Left forelimb (tissue), 1 donor: ENCODE measurements around the gene ADPGK.
"Not testable (repeated sequence)": the region's sequence is repeated elsewhere in the genome, so short reads cannot be mapped to it uniquely, and the experiment has no call there.

Experiments used
- DNase-seq: peaks from one replicate; pipeline ENCODE4 v3.0.0-alpha.2; 2018; ENCODE audit warnings: low spot score

Gene ADPGK

DNA sequence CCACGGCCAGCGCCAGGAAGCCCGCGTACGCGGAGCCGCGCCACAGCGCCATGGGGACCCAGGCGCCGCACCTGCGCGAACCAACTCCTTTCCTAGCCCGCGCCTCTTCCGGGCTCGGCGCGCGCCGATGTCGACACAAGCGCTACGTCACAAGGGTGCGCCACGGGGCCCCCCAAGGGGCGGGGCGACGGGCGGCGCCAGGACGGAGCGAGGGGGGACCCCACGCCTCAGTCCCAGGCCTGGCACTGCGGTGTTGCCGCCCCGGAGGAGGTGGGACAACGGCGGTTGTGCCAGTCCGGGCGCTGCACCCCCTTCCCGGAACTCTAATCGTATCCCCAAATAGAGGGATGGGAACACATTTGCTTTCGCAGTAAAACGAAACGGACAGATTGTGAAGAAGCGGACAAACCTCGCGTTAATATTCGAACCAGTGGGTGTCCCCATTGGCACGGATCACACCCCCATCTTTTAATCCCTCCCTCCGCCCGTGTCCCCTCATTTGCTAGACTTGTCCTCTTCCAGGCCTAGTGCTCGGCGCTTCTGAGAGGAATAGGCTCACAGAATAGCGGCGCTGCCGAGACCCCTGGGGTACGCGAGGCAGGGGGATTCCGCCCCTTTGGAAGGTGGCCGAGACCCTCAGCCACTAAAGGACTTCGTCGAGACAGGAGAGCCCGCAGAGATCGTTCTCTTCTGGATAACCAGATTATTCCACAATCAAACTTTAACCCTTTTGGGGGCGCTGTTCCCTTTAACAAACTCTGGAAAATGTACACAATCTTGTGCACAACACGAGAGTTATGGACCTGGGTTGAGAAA is at the start of gene ADPGK:
TSS of gene ADPGK (minus strand) at position 119 of the 816 bp plus-strand sequence. CDS start at position 52, 67 bp downstream.
- peak; percentile 98 for DNase-seq

DNA sequence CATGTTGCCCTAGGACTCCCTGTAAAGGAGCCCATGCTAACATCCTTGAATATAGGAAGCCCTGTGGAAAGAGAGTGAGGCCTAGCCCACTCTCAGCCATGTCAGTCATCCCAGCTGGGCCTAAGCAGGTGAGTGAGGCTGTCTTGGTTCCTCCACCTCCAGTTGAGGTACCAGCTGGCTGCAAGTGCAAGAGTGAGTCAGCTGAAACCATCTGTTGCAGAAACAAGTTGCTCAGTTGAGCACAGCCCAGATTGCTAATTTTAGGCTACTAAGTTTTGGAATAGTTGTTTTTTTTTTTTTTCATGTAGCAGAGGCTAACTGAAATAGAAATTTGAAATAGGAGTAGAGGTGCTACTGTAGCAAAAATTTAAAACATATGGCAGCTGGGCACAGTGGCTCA is 43.7 kb upstream of the ADPGK start:
- DNase-seq, result no peak

DNA sequence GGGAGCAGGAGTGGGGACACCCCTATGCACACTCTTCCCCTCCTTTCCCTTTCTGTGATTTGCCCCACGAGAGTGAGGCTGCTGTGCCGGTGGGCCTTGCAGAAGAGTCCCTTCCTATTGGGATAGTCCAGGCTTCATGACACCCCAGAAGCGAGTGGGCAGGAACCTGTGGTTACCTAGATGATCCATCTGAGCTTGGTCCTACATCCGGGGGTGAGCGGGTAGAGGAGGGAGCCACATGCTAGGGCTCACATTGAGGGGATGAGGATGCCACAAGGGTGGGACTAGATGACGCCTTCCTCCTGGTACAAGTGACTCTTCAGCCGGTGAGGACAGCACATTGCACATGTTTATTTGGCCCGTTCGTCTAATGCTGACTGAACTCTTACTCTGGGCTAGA is 43.1 kb upstream of the ADPGK start:
- DNase-seq, result no peak

DNA sequence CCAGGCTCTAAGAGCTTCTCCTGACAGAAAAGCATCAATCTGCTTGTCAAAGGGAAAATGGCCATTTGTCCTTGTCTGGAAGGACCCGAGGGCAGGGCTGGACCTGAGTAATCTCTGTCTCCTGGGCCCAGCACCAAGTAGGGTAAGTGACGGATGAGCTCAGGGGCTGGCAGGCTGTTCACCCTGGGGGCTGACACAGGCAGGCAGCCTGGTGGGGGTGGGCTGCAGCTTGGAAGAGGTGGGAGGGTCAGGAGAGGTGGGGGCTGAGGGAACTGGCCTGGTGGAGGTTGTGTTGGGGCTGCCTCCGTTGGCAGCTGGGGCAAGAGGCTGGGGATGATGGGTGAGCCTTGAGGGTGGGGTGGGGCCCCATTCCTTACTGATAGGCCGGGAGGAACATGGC is 42.3 kb upstream of the ADPGK start:
- no peak for DNase-seq

DNA sequence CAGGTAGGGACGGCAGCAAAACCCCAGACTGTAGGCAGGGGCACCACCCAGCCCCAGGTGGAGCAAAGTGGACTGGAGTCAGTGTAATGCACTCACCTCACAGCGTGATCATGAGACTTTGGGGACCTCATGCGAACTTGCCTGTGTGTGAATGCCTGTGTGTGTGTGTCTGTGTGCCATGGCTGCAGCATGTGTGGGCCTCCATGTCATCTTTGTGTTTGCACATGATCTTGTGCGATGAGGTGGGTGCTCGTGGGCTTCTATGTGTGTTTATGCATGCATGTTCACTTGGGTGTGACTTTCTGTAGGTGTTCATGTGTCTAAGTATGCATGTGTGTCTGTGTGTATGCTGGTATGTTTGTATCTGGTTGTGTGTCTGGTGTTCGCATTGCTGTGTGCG is 41.2 kb upstream of the ADPGK start:
- DNase-seq, result no peak

DNA sequence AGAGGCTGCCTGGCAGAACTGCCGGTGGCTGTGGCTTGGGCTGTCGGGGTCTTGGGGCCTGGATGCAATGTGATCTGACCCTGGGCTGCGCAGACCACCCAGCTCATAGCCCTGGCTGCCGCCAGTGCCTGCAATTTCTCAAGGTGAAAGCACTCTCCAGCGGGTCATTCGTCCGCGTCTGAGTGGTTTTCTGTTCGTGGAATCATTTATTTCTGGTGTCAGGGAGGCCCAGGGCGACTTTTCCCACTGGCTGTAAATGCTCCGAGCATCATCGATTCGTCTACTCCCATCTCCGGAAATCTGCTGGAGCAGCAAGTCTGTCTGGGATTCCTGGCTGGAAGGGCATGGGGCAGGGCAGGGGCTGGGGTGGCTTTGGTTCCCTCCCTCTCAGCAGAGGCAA is 40.6 kb upstream of the ADPGK start:
- no peak for DNase-seq

DNA sequence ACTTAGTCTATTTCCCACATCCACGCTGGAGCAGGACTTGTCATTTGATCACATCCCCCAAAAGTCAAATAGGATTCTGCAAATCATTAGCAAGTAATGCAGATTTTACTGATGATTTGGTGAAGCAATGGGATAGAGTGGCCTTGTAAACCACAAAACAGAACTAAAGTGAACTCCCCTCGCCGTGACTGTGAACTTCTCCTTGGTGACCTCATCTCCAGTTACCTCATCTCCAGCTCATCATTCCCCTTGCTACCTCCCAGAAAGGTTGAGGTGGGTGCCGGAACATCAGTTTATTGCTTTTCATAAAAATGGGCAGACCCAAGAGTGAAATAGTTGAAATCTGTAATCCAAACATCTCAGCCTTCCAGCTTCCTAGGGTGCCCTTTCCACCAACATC is 36.7 kb upstream of the ADPGK start:
- DNase-seq, result no peak

DNA sequence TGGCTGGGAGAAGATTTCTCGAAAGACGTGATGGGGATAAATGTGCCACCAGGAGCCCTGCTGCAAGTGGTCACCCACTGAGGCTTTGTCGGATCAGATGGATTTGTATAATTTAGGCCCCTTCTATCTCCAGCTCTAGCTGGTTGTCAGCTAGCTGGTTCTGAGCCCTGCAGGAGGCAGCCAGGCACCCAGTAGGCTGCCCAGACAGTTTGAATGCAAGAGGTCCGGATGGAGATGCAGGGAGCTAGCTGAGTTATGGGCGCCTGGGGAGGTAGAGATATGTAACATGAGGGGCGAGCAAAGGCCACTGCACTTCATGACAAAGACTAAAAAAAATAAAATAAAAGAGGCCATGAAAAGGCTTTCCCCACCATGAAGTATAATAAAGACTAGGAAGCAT is 35.1 kb upstream of the ADPGK start:
- no peak for DNase-seq

DNA sequence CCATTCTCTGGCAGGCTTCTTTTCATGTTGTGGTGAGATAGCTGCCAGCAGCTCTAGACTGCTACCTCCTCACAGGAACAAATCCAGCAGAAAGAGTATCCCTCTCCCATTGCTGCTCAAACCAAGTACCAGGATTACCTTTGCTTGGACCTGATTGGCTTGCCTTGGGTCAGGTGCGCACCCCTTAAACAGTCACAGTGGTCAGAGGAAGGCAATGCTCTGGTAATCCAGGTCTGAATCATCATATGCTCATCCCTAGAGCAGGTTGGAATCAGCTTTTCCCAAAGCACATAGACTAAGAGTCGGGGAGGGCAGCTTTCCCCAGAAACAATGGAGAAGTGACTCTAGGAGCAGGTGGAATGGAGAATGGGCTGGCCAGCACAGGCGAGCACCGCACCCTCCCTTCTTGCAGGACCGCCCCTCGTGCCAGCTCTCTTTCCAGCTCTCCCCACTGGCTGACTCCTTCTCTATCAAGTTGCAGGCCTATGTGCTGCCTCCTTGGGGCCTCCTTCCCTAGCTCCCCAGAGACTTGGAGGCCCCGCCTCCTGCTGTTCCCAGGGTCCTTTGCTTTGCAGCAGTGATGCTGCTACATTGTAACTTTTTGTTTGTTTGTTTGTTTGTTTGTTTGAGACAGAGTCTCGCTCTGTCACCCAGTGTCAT is 29.9 kb upstream of the ADPGK start:
- DNase-seq, result no peak

DNA sequence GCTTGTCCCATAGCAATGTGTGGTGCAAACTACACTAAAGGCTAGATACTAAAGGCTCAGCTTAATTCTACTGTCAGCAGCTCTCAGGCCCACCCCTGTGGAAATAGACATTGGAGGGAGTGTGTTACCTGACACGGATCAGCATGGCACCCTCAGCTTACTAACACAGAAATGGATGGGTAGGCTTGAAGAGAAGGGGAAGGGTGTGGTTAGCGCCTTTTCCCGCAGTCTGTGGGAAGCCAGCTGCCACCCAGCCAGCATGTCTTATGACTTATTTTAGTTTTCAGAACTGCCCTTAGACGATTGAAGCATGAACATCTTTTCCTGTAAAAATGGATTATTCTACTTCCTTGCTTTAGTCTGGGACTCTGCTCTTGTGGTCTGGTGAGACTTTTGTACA is 25.8 kb upstream of the ADPGK start:
- DNase-seq, result no peak

DNA sequence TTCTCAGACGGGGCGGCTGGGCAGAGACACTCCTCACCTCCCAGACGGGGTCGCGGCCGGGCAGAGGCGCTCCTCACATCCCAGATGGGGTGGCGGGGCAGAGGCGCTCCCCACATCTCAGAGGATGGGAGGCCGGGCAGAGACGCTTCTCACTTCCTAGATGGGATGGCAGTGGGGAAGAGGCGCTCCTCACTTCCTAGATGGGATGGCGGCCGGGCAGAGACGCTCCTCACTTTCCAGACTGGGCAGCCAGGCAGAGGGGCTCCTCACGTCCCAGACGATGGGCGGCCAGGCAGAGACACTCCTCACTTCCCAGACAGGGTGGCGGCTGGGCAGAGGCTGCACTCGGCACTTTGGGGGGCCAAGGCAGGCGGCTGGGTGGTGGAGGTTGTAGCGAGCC is 23.8 kb upstream of the ADPGK start:
- not testable (repeated sequence) for DNase-seq

DNA sequence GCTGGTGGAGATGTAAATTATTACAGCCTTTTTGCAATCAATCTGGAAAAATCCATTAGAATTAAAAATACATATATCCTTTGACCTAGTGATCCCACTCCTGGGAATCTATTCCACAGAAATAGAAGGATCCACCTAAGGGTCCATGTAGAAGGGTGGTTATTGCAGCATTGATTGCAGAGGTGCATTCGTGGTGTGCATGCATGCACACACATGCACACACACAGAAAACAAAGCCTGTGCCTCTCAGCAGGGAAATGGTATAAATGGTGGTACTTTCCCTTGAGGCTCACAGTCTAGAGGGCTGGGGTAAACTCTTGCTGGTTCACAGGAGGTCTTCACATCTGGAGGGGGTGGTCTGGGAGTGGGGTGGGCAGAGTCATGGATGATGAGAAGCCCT is 19.4 kb upstream of the ADPGK start:
- no peak for DNase-seq

DNA sequence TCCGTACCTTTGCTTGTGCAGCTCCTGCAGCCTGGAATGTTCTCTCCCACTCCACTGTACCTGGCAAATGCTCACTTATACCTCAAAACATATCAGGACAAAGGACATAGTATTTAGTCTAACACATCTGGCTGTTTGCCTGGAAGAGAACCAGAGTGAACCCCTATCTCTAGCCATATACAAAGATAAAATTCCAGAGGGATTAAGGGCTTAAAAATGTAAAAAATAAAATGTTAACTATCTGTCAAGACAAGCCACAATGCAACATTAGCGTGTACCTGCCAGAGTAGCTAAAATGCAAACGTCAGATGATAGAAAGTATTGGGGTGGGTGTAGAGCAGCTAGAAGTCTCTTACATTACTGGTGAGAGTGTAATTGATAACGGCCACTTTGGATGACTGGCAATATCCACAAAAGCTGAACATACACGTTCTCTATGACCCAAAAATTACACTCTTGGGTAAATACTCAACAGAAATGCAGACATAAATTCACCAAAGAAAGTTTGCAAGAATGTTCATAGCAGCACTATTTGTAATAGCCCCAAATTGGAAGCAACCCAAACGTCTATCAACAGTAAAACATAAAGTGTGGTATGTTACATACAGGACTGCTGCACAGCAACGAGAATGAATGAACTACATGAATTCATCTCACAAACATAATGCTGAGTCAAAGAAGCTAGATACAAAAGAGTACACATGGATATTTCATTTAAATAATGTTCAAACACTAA is 18.2 kb upstream of the ADPGK start:
- no peak for DNase-seq

DNA sequence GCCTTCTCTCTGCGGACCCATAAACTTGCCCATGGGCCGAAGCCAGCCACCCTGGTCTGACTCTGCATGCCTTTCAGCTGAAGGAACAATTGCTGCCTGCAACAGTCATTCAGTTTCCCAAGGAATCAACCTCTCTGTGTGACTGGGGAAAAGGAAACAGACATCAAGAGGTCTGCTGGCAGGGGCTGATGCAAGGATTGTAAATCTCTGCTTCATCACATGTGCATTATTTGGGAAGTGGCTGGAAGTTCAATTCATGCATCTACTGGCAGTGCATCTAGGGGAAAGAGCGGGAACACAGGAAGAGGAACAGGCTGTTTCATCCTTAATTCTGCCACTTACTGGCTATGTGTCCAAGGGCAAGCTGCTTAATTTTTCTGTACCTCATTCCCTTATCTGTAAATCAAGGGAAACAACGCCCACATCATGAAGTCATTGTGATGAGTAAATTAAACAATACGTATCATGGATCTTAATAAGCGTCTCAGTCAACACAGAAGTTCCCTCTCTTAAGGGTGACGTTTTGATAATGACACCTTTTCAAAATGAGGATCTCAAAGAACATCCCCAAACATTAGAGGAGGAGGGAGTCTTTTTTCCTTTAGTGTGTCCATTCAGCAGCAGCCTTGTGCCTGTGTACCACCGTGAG is 17.4 kb upstream of the ADPGK start:
- no peak for DNase-seq

DNA sequence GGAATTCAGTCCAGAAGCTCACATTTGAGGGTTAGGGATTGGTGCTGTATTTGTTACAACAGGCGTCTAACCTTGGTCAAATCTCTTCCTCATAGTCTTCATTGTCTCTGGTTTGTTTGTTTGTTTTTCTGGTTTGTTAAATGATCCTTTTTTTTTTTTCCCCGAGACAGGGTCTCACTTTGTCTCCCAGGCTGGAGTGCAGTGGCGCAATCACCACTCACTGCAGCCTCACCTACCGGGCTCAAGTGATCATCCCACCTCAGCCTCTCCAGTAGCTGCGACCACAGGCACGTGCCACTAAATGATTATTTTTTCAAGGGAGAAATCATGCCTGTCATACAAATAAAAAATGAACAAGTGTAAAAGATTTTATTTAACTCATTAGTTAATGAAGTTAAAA is 14.3 kb upstream of the ADPGK start:
- DNase-seq, result no peak

DNA sequence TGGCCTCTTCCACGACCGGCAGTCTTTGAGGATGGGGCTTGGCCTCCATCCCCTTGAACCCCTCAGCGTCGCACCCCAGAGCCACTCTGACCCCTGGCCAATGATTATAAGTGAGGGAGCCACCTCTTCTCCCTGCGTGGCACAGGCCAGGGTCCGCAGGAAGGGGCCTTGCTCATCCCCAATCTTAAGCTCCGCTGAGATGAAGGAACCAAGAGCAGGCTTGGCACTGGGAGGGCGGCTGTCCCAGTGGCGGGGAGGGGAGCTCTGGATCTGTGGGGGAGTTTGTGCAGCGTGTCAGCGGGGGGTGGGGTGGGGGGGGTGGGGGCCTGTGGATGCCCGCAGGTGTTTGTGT is 13.8 kb upstream of the ADPGK start:
- DNase-seq, result no peak

DNA sequence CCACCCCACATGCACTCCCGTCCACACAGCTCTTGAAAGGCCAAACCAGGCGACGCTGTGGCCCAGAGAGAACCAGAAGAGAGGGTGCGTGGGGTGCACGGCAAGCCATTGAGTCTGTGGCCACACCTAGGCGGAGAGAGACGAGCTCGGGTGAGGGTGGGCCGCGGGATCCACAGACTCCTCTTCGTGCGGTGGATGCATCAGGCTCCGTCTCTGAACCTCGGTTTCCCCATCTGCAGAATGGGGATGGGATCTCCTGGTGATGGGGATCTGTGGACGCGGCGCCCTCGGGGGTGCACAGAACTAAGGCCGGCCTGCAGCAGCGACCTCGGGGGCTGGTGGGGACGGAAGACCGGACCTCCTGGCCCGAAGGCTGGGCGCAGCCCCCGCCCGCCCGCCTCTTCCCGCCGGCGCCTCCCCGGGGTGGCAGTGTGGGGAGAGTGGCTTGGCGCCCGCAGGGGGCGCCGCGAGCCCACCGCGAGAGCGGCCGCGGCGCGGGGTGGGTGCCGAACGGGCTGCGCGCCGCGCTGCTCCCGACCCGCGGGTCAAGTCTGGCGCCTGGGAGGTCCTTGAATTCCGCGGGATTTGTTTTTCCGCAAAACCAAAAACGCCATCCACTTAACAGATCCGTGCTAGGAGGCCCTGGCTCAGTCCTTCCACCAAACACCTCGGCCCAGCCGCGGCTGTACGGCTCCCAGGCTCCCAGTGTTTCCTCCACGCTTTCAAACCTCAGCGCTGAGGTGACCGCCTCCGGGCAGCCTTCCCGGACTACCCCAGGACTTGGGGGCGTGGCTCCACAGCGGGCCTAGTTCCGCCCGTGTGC is 13.2 kb upstream of the ADPGK start:
- DNase-seq, result peak; percentile 72

DNA sequence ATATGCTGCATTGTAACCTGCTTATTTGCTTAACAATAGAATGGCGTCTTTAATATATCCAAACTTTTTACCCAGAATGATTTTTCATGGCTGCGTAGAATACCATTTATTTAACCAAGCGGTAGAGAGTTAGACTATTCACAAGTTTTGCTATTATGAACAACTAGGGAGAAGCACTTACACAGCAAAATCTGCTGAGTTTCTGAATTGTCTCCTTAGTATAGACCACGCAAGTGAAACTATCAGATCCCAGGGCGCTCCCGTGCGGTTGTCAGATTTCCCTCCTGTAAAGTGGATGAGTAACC is 12.6 kb upstream of the ADPGK start:
- DNase-seq, result no peak

DNA sequence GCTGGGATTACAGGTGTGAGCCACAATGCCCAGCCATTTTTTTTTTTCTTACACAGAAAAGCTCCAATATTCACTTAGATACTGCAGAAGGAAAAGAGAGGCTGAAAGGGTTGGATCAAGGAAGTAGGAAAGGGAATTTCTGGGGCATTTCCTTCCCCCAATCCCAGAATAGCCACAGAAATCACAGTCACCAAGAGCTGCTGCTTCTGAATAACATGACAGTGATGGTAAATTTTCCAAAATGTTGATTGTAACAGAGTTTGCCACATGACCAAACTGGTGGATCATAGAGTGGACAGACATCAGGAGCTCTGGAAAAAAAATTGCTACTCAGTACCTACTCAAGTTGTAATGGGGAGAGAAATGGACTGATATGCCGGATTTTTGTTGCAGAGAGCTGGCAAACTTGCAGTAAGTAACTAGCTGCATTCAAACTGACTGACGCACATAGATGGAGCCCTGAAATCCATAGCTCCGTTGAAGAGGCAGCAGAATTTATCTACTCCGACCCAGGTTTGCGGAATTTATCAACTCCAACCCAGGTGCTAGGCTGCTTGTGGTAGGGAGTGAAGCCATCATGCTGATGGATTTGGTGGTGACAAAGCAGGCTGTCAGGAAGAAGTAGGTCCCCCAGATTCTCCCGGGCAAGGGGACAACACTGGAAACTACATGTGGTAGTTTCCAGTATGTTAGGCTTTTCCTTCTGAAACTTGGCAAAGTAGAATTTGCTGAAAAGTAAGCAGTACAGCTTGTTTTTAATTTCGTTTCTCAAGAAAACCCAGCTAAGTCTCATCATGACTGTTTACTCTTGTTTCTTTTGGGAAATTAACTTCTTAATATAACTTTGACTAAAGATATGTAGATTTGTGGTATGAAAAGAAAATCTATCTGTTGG is 10.5 kb upstream of the ADPGK start:
- no peak for DNase-seq

DNA sequence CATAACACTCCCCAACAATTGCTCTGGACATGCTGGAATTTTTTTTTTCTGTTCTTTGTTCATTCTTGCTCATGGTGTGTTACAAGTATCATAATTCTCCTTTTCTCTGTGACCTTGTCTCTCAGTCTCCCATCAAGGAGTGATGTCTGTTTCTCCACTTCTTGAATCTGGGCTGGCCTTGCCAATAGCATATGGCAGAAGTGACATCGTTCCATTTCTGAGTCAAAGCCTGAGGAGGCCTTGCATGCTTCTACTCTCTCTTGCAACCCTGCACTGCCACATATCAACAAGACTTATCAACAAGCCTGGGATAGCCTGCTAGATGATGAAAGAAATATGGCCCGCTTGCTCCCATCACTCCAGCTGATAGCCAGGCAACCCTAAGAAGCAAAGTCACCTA is 8.9 kb upstream of the ADPGK start:
- no peak for DNase-seq
